ENCODE measurements around the gene MFSD11.

MFSD11 gene

GRCh38 chr17:76723812-76724211 is 14.1 kb upstream of the MFSD11 start:
- TF ChIP-seq EP300 (IDR thresholded peaks at IDR 0.05; ENCODE audit: borderline replicate concordance), result no peak
- no peak for TF ChIP-seq ZBTB7A (IDR thresholded peaks at IDR 0.05; ENCODE audit: low read depth)
- TF ChIP-seq FOXM1 (IDR thresholded peaks at IDR 0.05; ENCODE audit: borderline replicate concordance, low read depth), result no peak
- TF ChIP-seq REST (IDR thresholded peaks at IDR 0.05; ENCODE audit: low read depth), result no peak
- no peak for TF ChIP-seq YY1 (IDR thresholded peaks at IDR 0.05; ENCODE audit: low read depth)
- TF ChIP-seq USF1 (IDR thresholded peaks at IDR 0.05), result no peak
- no peak for TF ChIP-seq MAX (IDR thresholded peaks at IDR 0.05)
- no peak for TF ChIP-seq RAD21 (IDR thresholded peaks at IDR 0.05; ENCODE audit: low read depth)
- no peak for TF ChIP-seq CEBPB (IDR thresholded peaks at IDR 0.05)
- TF ChIP-seq TEAD4 (IDR thresholded peaks at IDR 0.05), result no peak
- TF ChIP-seq EGR1 (IDR thresholded peaks at IDR 0.05), result no peak
- TF ChIP-seq TCF12 (IDR thresholded peaks at IDR 0.05; ENCODE audit: low read depth), result no peak
- TF ChIP-seq NFIC (IDR thresholded peaks at IDR 0.05), result no peak
- no peak for TF ChIP-seq TAF1 (IDR thresholded peaks at IDR 0.05; ENCODE audit: low read depth)

- TF ChIP-seq TEAD4 (IDR thresholded peaks at IDR 0.05) (no peak), CREB1 (IDR thresholded peaks at IDR 0.05; ENCODE audit: low read depth) (no peak), YY1 (IDR thresholded peaks at IDR 0.05; ENCODE audit: low read depth) (no peak), TCF12 (IDR thresholded peaks at IDR 0.05; ENCODE audit: low read depth) (no peak), MAX (IDR thresholded peaks at IDR 0.05) (no peak), EP300 (IDR thresholded peaks at IDR 0.05; ENCODE audit: borderline replicate concordance) (no peak), NFIC (IDR thresholded peaks at IDR 0.05) (no peak), ZBTB7A (IDR thresholded peaks at IDR 0.05; ENCODE audit: low read depth) (no peak), USF1 (IDR thresholded peaks at IDR 0.05) (no peak), REST (IDR thresholded peaks at IDR 0.05; ENCODE audit: low read depth) (no peak), RAD21 (IDR thresholded peaks at IDR 0.05; ENCODE audit: low read depth) (no peak)
Observed at GRCh38 chr17:76725580-76726230, 12.2 kb upstream of the MFSD11 start.

- TF ChIP-seq EGR1 (IDR thresholded peaks at IDR 0.05) (no peak), RAD21 (IDR thresholded peaks at IDR 0.05; ENCODE audit: low read depth) (no peak), YY1 (IDR thresholded peaks at IDR 0.05; ENCODE audit: low read depth) (peak; percentile 95), CEBPB (IDR thresholded peaks at IDR 0.05) (no peak), NFIC (IDR thresholded peaks at IDR 0.05) (no peak), TAF1 (IDR thresholded peaks at IDR 0.05; ENCODE audit: low read depth) (peak; percentile 70; the same call in 1 of the 2 replicates), EP300 (IDR thresholded peaks at IDR 0.05; ENCODE audit: borderline replicate concordance) (no peak), USF1 (IDR thresholded peaks at IDR 0.05) (no peak), ZBTB7A (IDR thresholded peaks at IDR 0.05; ENCODE audit: low read depth) (0 out of 2 replicates have a peak, but pooled peaks have one; percentile 12), FOXM1 (IDR thresholded peaks at IDR 0.05; ENCODE audit: borderline replicate concordance, low read depth) (no peak), MAX (IDR thresholded peaks at IDR 0.05) (peak; percentile 25; the same call in 1 of the 2 replicates), CREB1 (IDR thresholded peaks at IDR 0.05; ENCODE audit: low read depth) (peak; percentile 80), TCF12 (IDR thresholded peaks at IDR 0.05; ENCODE audit: low read depth) (no peak), REST (IDR thresholded peaks at IDR 0.05; ENCODE audit: low read depth) (no peak), TEAD4 (IDR thresholded peaks at IDR 0.05) (no peak)
Observed at GRCh38 chr17:76726231-76726775, 11.6 kb upstream of the MFSD11 start, which contains the start of gene JMJD6. Gene JMJD6, minus strand, starts transcription at chr17:76726606. Its CDS starts 131 bp downstream, at chr17:76726475.
